GM19193 (cell line): ENCODE results near the gene FAM151A.

ENCODE experiments used
- POLR2A ChIP-seq: IDR thresholded peaks from 4 replicates; pipeline ENCODE4 v1.6.1; 2011; ENCODE audit not compliant: insufficient read depth, insufficient read length; ENCODE audit errors: extremely low read depth

The FAM151A gene

GRCh38 chr1:54575605-54576290 is 47.6 kb downstream of the FAM151A start:
- no peak for TF ChIP-seq POLR2A

- TF ChIP-seq POLR2A: no peak
These were observed 48.2 kb downstream of the FAM151A start for GRCh38 chr1:54575161-54575560.

- no peak for TF ChIP-seq POLR2A
These were observed 49.1 kb downstream of the FAM151A start for GRCh38 chr1:54574158-54574778.

- no peak for TF ChIP-seq POLR2A
These were observed 50.8 kb downstream of the FAM151A start for GRCh38 chr1:54572542-54572850.

- no peak for TF ChIP-seq POLR2A
These were observed 51.4 kb downstream of the FAM151A start for GRCh38 chr1:54571803-54572541.

- TF ChIP-seq POLR2A: no peak
These were observed 52.0 kb downstream of the FAM151A start for GRCh38 chr1:54571326-54571725.

- TF ChIP-seq POLR2A: no peak
These were observed 53.2 kb downstream of the FAM151A start for GRCh38 chr1:54570161-54570560.

- TF ChIP-seq POLR2A: no peak
These were observed 54.0 kb downstream of the FAM151A start for GRCh38 chr1:54569339-54569738.

GRCh38 chr1:54567961-54568360 is 55.4 kb downstream of the FAM151A start:
- no peak for TF ChIP-seq POLR2A

GRCh38 chr1:54566438-54567141 is 56.7 kb downstream of the FAM151A start:
- TF ChIP-seq POLR2A: no peak

GRCh38 chr1:54565113-54565501 is 58.2 kb downstream of the FAM151A start:
- no peak for TF ChIP-seq POLR2A

GRCh38 chr1:54564312-54565112 is 58.8 kb downstream of the FAM151A start:
- TF ChIP-seq POLR2A: no peak

- no peak for TF ChIP-seq POLR2A
These were observed 63.5 kb downstream of the FAM151A start for GRCh38 chr1:54559771-54560231.
